Measurements from ENCODE around the gene L3HYPDH.

Gene L3HYPDH

GRCh38 chr14:59427653-59428580, 56.3 kb downstream of the L3HYPDH start:
- no peak for DNase-seq (ENCODE audit: low read depth)

DNA sequence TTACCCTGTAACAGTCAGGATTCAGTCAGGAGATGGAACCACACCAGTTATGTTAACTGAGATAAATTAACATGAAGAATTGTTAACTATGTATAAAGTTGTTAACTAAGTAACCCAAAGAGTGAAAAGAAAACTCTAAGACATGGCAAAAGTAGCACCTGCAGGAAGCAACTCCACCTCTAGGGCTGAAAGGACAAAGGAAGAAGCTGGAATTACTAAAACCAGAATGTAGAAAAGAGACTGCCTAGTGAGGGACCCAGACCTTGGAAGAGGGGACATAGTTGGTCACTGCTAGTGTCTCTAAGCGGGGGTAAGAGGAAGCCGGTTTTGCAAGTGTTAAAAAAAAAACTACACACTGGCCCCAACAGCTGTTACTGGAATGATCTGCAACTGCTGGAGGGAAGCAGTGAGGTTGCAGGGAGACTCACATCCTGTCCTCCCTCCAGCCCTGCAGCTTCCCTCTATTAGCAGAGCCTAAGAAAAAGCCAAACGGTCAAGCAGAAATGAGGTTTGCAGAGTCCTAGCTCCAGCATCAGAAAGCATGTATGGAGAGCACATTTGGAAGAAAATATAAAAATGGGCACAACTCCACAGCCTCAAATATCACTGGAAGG, 58.8 kb downstream of the L3HYPDH start:
- DNase-seq (ENCODE audit: low read depth): peak; percentile 39

DNA sequence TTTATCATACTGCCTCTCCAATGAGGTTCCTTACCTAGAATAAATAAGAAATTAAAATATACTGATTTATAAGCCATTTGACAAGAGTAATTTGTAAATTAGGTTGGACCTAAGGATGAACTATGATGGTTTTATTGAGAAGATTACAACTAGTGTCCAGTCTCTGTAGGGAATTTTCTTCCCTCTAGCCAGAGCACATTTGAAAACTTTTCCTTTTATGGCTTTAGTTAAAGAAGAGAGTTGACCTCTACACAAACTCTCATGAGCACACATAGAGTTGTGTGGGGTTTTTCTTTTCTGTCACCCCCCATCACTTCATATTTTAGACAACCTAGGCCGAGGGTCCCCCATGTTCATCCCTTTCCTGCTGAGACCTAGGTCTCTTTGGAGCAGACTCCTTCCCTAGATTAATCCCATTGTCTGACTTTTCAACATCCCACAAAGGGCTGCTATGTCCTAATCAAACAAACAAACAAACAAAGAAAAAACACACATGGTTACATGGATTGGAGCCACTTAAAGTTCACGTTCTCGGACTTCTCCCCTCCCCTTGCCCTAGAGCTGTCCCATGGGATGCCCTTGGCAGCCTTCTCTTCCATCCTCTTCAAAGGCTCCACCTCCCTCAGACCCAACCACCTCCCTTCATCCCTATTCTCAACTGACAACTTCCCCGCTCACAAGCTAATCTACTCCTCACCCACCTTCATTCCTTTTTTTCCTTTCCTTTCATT, 59.7 kb downstream of the L3HYPDH start:
- DNase-seq (ENCODE audit: low read depth): no peak
